D721Med (cell line): Measurements from ENCODE around the gene TBX15.

Experiments
- DNase-seq: peaks from one replicate; pipeline ENCODE4 v3.0.0; 2011; ENCODE audit warnings: low spot score; ENCODE audit not compliant: insufficient read length
- FAIRE-seq: peaks from 2 replicates; lab custom pipeline; 2011; peaks lifted over from hg19 to GRCh38; lab: Jason Lieb, UNC
- TF ChIP-seq, protein P1 (sequence below): IDR thresholded peaks from 2 replicates; pipeline ENCODE4 v1.5.1; 2012; ENCODE audit warnings: mild to moderate bottlenecking, control low read depth; ENCODE audit not compliant: insufficient read depth; ENCODE audit errors: missing control alignments

TBX15 gene

DNA sequence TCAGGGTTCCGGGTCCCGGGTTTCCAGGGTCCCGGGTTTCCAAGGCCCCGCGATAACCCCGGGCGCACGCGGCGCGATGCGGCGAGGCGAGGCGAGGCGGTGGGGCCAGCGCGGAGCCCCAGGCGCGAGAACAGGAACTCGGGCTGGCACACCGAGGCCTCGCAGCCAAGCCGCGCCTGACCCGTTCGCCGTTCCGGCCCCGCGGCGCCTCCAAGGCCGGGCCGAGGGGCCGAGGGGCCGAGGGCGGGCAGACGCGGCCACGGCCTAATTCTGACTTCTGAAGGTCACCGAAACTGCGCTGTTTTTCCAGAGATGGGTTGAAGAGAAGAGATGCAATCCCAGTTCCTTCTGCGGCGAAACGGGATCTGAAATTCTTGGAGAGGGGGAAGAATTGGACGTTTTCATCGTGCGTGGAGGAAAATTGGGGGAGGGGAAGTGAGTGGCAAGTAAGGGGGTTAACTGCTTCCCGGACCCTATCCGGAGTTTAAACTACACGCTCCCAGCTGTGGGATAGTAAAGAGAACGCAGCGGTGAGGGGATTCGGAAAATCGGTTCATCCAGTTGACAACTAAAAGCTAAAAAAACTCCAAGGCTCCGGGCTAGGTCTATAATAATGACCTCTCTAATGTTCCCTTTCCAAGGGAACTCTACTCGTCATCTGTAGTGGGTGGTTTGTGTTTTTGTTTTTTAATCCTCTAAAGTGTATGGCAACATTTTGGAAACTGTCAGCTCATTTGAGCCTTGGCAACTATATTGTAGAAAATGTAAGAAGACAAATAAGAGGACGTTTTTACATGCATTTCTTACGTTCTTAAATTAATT lies 8.2 kb downstream of the TBX15 start:
- FAIRE-seq (no peak), DNase-seq (no peak)
- TF ChIP-seq, protein P1, sequence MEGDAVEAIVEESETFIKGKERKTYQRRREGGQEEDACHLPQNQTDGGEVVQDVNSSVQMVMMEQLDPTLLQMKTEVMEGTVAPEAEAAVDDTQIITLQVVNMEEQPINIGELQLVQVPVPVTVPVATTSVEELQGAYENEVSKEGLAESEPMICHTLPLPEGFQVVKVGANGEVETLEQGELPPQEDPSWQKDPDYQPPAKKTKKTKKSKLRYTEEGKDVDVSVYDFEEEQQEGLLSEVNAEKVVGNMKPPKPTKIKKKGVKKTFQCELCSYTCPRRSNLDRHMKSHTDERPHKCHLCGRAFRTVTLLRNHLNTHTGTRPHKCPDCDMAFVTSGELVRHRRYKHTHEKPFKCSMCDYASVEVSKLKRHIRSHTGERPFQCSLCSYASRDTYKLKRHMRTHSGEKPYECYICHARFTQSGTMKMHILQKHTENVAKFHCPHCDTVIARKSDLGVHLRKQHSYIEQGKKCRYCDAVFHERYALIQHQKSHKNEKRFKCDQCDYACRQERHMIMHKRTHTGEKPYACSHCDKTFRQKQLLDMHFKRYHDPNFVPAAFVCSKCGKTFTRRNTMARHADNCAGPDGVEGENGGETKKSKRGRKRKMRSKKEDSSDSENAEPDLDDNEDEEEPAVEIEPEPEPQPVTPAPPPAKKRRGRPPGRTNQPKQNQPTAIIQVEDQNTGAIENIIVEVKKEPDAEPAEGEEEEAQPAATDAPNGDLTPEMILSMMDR = no peak

DNA sequence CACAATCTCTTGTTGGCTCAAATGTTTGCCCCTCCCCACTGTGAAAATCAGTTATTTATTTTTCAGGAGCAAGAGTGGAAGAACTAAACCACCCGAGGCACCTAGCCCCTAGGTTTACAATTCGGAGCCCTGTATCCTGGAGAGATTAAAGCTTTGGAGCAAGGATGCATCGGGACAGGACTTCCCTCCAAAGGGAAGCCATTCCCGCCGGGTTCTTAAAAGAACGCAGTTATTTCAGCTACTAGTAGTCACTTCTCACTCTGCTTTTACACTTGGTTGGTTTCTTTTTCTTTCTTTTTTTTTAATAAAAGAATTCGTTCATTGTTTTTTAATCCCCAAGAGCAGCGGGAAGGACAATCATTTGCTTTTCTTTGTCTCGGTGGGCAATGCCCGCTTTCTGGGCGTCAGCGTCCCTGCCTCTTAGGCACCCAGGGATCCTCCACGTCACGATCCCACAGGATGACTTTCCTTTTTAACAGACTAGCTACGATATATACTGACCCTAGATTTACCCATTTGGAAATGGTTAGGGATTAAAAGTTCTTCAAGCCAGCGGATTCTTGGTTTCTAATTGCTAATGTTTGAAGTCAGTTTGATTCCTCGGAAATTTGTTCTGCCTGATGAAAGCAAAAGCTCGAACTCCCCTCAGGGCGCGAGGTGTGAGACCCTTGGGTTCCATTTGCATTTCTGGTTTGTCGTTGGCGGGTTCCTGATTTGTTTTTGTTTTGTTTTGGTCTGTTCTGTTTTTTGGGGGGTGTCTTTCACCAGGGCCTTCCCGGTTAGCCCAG lies 9.0 kb downstream of the TBX15 start:
- FAIRE-seq = no peak
- no peak for DNase-seq

DNA sequence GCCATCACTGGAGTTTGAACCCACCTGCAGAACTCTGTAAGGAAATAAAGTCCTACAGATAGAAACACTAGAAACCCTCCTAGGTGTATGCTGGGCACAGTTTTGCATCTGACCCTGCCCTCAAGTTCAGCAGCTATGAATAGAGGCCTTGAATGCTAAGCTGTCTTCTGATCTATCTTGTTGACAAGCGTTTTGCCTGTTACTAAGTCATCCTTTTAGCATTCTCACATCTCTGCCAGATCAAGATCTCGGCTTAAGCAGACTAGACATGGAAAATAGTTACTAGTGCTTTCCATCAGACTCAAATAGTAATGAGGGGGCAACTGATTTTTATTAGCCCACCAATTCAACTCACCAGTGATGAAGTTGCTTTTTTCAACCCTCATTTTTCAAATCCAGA lies 10.5 kb downstream of the TBX15 start:
- FAIRE-seq (no peak), DNase-seq (no peak)
- TF ChIP-seq, protein P1 = no peak

More for the DNA sequence above, 9.0 kb downstream of the TBX15 start:
- TF ChIP-seq, protein P1 = no peak

DNA sequence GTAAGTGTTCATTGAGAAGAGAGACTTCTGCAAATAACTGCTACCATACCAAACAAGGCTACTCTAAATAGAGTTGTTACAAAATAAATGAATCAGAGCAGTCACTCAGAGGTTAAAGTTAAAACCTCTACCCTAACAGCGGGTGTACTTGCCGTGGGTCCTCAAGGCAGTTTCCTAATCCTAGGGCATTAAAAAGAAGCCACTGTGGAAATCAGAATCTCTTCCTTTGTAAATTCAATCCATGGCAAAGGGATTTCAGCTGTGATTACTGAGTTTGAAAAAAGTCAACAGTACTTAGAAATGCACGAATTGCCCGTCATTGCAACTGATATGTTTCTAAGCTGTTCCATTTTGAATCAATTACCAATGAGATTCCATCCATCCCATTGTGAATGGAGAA lies 13.5 kb downstream of the TBX15 start:
- no peak for DNase-seq
- TF ChIP-seq, protein P1 = no peak
- FAIRE-seq = no peak

- no peak for FAIRE-seq
These were observed 14.5 kb downstream of the TBX15 start for GRCh38 chr1:118973531-118974137.

DNA sequence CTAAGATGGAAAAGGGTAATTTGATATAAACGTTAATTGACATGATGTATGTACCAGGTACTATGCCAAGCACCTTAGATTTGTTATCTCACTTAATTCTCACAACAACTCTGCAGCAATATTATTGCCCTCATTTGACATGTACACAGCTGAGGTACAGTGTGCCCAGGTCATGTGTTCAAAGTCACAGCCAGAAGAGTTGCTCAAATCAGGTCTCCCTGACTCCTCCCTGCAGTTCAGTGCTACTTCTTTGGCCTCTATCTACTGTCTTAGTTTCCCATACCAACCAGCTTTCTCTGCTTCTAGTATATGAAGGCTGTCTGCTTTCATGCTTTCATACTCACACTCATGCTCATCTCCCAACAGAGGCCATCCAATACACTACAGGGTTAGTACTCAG lies 15.1 kb downstream of the TBX15 start:
- DNase-seq (no peak), FAIRE-seq (no peak)
- TF ChIP-seq, protein P1 = no peak

More at GRCh38 chr1:118973531-118974137, 14.5 kb downstream of the TBX15 start:
- TF ChIP-seq, protein P1 = no peak
- no peak for DNase-seq
